ENCODE measurements around the gene HOXD8.

The HOXD8 gene

DNA sequence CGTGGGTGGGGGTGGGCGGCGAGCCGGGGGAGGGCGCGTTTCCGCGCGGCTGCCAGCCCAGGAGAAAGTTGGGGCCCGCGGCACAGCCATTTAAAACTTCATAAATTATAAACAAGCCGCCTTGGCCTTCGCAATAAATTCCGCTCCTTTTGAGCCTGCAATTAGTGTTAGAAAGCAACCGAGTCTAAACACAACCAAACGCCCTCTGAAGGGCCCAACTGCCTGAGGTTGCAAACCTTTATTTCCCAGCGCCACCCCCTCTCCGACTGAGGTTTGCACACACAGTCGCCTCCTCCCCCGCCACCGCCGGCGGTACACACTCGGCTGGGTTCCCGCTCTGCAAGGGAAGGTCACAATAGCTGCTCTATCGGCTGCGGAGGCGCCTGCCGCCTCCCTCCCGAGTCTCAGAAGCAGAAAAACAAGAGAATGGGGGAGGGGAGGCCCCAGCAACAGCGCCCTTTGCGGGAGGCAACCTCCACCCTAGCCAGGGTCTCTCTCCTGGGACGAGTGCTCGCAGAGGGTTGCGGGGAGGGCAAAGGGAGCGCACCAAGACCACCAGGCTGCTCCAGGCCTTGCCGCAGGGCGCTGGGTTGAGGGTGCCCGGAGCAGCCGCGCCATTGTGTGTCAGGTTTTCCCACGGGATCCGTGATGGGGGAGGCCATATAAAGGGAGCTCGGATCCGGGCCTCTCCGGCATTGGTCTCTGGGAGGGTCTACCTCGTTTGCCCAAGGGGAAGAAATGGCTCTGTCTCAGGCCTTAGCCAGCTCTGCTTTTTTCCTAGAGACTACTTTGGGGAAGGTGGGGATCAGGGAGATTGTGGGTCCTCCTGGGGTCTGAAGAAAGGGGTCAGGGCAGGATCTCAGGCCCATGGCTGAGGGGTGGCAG, 45.6 kb downstream of the HOXD8 start:
- DNase-seq: no peak

DNA sequence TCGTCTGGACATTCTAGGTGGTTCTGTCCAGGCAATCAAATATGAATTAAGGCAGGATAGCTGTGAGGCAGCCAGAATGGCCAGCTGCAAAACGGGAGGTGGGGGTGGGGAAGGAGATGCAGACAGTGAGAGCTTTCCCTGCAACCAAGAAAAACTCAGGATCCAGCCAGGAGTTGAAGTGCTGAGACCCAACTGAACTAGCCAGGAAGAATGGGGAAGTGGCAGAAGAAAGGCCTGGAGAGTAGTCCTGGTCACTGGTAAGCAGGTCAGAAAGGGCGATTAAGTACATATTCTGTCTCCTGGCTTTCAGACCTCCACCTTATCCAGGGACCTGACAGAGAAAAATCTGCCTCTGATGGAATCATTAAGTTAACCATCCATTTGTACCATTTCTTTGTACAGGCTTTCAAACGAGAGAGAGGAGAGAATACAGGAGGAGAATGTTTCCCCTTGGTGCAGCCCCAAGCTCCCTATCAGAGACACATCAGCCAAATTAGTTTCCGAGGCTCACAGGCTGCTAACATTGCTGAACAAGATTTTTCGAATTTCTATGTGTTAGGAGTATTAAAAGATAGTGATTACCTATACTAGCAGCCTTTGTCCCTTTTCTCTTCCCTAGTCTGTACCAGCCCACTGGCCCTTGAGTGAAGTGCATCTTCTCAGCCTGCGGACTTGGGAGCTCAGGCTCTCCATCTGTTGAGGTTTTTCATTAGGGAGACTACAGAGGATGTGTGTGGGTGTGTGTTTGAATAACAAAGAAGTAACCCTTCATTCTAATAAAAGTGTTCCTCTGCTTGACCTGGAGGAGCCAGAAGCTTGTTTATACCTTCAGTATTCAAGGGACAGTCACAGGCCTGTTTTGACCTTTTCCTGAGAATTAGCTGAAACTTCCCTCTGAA, 46.5 kb downstream of the HOXD8 start:
- no peak for DNase-seq

DNA sequence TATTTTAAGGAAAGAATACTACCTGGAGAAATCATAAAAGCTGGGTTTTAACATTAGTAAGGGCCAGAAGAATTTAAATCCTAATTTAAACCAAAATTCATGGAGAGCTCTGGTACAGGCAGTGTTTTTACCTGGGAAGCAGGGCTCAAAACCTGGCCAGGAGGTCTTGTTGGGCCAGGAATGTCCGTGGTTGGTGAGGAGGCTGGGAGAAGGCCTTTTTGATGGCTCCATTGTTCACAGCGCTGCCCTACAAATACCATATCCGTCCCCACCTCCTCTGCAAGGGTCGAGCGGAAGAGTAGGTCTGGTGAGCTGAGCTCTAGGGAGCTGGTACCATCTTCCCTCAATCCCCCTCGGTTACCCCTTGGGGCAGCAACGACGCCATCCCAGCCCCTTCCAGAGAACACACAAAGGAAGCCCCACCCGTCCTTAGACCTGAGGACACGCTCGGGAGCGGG, 48.1 kb downstream of the HOXD8 start:
- DNase-seq: no peak

DNA sequence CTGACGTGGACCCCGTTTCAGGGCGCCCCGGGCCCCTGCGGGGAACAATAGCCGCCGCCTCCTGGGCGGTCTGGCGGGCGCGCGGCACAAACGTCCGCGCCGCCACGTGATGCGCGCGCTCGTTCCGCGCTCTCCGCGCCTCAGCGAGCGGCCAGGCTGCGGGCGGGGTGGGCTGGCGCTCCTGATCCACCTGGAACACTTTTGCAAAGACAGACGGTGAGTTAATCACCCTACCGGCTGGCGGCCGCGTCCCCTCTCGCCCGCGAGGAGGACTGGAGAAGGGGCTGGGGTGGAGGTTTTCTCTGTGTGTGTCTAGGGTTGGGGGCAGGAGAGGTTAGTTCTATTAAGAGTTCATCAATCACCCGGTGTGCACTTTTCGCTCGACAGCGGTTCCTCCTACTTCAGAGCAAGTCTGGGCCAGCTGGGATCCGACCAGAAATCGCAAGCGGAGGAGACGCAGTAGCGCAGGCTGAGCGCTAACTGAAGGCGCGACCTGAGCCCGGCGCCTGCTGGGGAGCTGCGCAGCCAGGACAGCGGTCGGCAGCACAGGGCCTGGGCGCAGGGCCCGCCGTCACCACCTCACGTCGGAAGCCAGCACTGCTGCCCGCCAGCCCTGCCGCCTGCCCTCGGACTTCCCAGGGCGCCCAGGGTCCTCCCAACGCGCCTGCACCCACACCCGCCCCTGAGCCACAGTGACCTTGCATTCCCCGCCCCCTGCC, 48.7 kb downstream of the HOXD8 start:
- no peak for DNase-seq

DNA sequence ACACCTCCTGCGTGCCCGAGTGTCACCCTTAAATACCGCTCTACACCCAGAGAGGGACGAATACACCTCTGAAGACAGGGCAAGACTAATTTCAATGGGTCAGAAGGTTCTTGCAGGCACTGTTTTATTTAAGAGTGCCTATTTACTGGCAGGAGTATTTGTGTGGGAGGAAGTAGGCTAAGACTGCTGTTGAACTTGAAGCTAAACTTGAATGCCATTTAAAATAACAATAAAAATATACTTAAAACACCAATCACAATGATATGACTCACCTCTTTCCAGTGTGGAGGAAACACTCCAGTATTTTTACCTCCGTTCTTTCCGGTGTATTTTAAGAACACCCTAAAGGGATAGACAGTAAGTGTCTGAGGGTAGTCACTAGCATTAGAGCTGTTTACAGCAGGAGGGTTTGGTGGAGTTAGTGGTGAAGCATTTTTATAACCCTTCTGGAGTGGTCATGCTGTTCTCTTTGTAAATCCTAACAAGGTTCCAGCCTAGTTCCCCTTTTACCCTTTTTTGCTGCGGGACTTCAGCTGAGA, 49.3 kb downstream of the HOXD8 start:
- no peak for DNase-seq

DNA sequence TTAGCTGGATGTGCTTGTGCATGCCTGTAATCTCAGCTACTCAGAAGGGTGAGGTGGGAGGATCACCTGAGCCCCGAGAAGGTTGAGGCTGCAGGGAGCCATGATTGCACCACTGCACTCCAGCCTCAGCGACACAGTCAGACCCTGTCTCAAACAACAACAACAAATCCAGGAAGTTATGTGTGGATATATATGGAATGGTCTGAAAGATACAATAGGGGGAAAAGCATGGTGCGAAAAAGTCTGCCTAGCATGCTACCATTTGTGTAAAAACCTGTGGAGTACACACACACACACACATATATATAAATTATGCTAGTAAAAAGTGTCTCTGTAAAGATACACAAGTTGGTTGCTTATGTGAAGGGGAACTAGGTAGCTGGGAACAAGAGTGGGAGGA, 52.0 kb downstream of the HOXD8 start:
- no peak for DNase-seq
